Central memory CD4-positive, alpha-beta T cell (primary cell): Measurements from ENCODE around the gene POLR2E.
A peak's percentile ranks its signal among the peaks of the same experiment; 100 is the strongest.

Experiments used
- DNase-seq: peaks from one replicate; pipeline ENCODE4 v3.0.0; 2022

The POLR2E gene

GRCh38 chr19:1110809-1111640 is 15.8 kb upstream of the POLR2E start:
- DNase-seq, result no peak

DNA sequence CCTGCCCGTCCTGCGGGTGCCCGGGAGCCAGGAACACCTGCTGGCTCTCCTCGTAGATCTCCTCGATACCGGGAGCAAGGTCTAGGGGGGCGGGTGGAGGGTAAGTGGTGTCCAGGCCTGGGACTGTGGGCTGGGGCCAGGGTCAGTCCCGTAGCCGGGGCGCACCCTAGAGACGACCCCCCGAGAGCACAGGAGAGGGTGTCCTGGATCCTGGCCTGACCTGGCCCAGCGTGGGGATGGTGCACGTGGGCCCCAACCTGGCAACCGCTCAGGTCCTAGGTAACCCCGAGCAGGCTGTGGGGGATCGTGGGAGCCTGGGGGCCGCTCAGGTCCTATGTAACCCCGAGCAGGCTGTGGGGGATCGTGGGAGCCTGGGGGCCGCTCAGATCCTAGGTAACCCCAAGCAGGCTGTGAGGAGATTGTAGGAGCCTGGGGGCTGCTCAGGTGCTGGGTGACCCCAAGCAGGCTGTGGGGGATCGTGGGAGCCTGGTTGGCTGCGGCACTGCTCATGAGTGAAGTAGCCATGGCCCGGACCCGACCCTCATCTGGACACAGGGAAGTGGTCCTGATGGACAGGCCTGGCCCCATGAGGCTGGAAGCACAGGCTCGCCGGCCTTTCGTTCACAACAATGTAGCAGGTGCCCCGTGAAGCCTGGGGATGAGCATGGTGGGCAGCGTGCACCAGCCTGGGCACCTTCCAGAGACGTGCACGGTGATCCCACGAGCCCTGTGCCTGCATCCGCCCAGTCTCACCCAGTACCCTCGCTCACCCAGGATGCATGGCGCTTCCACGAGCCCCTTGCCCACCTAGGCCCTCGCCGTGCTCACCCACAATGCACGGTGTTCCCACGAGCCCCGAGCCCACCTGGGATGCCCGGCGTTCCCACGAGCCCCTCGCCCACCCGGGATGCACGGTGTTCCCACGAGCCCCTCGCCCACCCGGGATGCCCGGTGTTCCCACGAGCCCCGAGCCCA is 14.8 kb upstream of the POLR2E start:
- no peak for DNase-seq

DNA sequence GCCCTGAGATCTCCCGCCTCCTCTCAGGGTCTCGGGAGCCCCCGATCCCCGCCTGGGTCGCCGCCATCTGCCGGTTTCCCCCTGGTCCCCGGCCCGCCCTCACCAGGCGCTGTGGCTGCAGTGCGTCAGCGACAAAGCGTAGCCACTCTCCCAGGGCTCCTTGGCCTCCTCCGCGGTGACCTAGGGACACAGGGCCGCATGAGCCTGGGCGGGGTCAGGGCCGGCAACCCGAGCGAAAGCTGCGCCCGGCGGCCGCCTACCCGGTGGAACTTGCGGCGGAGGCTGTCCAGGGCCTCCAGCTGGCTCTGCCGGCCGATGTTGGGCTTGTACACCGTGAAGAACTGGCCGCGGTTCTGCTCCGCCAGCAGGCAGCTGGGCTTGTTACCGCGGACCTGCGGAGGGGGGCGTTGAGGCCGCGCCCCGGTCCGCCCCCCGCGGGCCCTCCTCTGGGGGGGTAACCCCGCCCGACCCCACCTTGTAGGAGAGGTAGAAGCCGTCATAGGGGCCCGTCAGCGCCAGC is 13.9 kb upstream of the POLR2E start:
- no peak for DNase-seq

- DNase-seq, result no peak
Measured at GRCh38 chr19:1108291-1109031, 13.3 kb upstream of the POLR2E start.

GRCh38 chr19:1107661-1108261 is 12.6 kb upstream of the POLR2E start:
- no peak for DNase-seq

- no peak for DNase-seq
Measured at GRCh38 chr19:1106841-1107660, 11.9 kb upstream of the POLR2E start.

DNA sequence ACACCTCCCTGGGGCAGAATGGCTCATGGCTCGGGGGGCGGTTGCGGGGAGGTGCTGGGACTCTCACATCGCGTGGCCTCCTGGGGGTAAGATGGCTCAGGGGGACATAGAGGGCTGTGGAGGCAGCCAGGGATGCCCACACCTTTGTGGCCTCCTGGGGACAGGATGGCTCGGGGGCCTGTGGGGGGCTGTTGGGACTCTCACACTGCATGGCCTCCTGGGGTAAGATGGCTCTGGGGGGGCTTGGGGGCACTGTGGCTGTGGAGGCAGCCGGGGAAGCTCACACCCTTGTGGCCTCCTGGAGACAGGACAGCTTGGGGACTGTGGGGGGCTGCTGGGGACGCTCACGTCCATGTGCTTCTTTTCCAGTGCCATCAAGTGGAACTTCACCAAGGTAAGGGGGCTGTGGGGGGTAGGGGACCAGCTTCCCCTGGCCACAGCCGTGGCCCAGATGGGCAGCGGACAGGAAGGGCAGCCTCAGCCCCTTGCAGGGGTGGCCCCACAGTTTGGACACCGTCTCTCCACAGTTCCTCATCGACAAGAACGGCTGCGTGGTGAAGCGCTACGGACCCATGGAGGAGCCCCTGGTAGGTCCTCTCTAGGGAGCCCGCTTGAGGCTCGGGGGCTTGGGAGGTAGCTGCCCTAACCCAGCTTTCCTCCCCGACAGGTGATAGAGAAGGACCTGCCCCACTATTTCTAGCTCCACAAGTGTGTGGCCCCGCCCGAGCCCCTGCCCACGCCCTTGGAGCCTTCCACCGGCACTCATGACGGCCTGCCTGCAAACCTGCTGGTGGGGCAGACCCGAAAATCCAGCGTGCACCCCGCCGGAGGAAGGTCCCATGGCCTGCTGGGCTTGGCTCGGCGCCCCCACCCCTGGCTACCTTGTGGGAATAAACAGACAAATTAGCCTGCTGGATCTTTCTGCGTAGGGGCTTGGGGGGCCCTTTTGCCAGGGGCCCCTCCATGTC is 11.0 kb upstream of the POLR2E start:
- no peak for DNase-seq

GRCh38 chr19:1105008-1105872 is 10.1 kb upstream of the POLR2E start:
- no peak for DNase-seq

DNA sequence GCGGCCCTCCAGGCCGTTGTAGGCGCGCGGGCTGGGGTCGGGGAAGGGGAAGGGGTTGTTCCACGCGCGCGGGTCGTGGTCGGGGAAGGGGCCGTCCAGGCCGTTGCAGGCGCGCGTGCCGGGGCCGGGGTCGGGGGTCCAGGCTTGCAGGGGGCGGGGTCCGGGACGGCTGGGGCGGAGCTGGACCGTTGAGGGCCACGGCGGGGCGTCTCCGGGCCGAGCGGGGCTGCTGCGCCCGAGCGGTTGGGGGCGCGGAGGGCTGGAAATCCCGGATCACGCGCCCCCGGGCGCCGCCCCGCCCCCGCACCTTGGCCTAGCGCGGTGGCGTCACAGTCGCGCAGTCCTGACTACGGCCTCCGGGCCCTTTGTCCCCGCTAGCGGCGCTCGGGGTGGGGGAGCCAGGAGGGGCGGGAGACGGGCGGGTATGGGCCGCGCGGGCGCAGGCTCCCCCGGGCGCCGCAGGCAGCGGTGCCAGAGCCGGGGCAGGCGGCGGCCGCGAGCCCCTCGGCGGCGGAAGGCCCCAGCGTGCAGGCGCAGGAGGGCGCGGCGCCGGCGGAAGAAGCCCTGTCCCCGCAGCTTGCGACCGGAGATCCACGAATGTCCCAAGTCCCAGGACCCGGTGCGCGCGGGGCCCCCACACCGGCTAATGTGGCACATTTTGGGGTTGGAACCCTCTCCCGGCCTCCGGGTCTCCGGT is 9.3 kb upstream of the POLR2E start:
- DNase-seq, result peak; percentile 70

DNA sequence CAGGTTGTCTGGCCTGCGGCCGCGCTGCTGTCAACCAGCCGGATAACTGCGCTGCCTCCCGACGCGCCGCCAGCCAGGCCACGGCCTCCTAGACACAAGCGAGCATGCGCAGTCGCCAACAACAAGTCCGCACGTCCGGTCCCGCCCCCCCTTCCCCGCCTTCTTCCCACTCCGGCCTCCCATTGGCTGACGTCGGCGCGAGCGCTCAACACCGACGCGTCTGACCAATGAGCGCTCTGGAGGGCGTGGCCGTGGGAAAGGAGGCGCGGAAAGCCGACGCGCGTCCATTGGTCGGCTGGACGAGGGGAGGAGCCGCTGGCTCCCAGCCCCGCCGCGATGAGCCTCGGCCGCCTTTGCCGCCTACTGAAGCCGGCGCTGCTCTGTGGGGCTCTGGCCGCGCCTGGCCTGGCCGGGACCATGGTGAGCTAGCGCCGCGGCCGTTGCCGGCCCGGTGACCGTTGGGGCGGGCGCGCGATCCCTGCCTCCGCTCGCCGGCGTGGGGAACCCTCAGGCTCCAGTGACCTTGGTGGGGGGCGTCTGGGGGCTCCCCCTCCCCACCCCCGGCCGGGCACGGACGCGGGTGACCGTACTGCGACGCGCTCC is 8.6 kb upstream of the POLR2E start, which contains the start of gene GPX4:
GPX4 (plus strand) TSS at position 287 of the 603 bp plus-strand sequence; CDS start at position 337, 50 bp downstream.
- peak; percentile 97 for DNase-seq

DNA sequence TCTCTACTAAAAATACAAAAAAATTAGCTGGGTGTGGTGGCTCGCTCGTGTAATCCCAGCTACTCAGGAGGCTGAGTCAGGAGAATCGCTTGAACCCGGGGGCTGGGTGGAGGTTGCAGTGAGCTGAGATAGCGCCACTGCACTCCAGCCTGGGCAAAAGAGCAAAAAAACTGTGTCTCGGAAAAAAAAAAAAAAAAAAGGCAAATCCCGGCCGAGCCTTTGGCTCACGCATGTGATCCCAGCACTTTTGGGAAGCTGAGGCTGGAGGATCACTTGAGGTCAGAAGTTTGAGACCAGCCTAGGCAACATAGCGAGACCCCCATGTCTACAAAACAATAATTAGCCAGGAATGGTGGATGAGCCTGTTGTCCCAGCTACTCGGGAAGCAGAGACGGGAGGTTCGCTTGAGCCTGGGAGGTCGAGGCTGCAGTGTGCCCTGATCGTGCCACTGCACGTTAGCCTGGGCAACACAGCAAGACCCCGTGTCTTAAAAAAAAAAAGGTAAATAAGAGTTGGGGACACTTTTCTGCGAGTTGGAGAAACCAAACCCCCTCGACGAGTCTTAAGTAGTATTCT is 8.0 kb upstream of the POLR2E start:
- no peak for DNase-seq

GRCh38 chr19:1102407-1103131 is 7.4 kb upstream of the POLR2E start:
- DNase-seq, result no peak

DNA sequence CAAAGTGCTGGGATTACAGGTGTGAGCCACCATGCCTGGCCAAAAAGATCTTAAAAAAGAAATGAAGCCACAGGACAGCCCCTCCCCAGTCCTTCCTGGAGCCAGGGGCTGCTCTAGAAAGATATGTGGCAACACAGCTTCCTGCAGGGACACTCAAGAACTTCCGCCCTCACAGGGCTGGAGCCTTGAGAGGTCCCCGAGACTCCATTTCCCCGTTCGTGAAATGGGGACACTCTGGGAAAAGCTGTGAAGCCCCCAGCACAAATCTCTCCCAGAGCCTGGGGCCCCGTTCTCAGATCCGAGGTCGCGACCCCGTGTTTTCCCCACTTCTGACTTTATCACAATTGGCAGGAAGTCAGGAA is 6.1 kb upstream of the POLR2E start:
- DNase-seq, result no peak

- DNase-seq, result no peak
Measured at GRCh38 chr19:1098177-1099051, 3.2 kb upstream of the POLR2E start.

DNA sequence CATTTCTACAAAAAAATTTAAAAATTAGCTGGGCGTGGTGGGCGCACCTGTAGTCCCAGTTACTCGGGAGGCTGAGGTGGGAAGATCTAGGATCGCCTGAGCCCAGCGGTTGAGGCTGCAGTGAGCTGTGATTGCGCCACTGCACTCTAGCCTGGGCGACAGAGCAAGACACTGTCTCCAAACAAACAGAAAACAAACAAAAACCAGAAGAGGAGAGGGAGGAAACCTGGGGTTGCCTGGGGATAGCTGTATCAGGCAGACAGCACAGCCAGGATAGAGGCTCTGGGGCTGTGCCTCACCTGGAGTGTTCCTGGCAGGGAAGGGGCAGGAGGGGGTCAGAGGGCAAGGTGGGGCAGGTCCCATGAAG is 2.6 kb upstream of the POLR2E start:
- DNase-seq, result no peak

- no peak for DNase-seq
Measured at GRCh38 chr19:1094655-1094977, 559 bp downstream of the POLR2E start.
